C4-2B (cell line): ENCODE data around the gene PRDM1.

Experiments
- CTCF ChIP-seq: fragments of 450-650 bp; conservative IDR thresholded peaks from 2 replicates; pipeline ENCODE4 v1.5.1; 2017; ENCODE audit warnings: mild to moderate bottlenecking
- ZFX ChIP-seq: fragments of 450-650 bp; IDR thresholded peaks from 2 replicates; pipeline ENCODE4 v1.6.1; 2017

GRCh38 chr6:106060167-106060566, 26.0 kb upstream of the PRDM1 start:
- TF ChIP-seq CTCF: no peak
- TF ChIP-seq ZFX: no peak
